GM18526 (cell line): Measurements from ENCODE around the gene TTLL9.

ENCODE experiments used
- POLR2A ChIP-seq: IDR thresholded peaks from 3 replicates; pipeline ENCODE4 v1.6.1; 2011; ENCODE audit not compliant: insufficient read length; ENCODE audit errors: extremely low read depth

TTLL9 gene

DNA sequence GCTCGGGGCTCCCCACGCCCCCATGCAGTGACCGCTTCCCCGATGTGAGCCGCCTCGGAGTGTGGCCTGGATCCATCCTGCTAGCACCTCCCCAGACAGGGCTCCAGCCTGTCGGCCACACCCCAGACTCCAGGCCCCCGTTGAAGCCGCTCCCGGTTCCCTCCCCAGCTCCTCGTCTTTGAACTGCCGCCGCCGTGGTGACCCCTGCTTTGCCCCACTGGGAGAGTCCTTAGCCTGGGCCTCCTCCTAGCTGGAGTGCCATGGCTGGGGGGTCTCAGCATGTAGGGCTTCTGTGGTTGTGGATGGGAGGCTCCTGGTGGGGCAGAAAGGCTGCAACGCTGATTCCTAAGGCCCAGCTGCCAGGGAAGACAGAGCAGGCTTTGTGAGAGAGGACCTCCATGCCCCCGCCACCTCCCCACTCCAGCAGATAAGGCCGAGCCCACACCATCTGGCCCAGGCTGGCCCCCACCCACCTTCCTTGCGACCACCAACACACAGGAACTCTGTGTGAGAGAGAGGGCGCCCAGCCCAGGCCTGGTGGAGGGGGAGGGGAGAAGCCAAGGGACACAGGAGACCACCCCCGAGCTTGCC is 36.4 kb upstream of the TTLL9 start:
- TF ChIP-seq POLR2A = no peak

DNA sequence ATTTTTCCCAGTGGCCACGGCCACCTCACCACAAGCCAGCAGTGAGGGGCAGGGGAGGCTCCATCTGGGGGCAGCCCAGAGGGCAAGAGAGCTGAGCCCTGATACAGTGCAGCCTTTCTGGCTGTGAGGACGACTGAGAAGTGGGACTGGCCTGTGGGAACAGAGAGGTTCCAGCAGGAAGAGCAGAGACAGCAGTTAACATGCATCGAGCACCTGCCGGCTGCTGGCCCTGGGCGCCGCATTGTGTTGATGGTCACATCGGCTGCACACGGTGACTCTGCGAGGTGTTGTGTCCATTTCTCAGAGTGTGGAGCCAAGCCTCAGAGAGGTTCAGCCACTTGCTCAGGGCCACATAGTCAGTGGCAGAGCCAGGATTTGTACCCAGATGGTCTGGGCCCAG is 34.9 kb upstream of the TTLL9 start:
- TF ChIP-seq POLR2A = no peak

DNA sequence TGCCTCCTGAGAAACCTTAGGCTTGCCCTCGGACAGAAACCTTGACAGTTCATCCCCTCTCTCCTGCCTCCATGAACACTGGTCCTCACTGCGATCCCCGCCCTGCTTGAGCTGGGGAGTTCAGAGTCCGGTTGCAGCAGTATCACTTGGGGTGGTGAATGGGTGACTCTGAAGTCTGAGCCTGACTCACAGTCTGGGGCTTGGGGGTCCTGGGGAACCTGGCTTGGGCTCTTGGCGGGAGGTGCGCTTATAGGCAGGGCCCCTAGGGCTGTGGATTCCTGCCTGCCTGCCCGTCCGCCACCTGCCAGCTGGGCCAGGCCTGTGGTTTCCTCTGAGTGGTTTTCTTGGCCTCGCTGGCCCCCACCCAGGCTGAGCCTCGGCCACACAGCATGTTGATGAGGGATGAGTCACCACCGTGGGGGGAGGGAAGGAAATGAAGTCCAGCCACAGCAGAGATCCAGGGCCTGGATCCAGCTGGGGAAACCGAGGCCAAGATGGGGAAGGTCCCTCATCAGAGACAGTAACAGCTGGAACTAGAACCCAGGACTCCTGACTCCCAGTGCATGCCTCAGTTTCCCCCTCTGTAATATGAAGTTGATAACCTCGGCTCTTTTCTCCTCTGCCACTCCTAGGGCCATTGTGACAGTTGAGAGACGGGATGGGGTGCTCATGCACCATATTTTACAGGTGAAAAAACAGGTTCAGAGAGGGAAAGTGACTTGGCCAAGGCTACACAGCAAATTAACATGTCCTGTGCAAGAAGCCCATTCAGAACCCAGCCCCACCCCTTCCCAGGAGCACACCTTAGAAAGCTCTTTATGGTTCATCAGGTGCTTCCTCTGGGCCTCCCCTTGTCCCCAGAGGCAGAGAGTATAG is 34.2 kb upstream of the TTLL9 start:
- no peak for TF ChIP-seq POLR2A

DNA sequence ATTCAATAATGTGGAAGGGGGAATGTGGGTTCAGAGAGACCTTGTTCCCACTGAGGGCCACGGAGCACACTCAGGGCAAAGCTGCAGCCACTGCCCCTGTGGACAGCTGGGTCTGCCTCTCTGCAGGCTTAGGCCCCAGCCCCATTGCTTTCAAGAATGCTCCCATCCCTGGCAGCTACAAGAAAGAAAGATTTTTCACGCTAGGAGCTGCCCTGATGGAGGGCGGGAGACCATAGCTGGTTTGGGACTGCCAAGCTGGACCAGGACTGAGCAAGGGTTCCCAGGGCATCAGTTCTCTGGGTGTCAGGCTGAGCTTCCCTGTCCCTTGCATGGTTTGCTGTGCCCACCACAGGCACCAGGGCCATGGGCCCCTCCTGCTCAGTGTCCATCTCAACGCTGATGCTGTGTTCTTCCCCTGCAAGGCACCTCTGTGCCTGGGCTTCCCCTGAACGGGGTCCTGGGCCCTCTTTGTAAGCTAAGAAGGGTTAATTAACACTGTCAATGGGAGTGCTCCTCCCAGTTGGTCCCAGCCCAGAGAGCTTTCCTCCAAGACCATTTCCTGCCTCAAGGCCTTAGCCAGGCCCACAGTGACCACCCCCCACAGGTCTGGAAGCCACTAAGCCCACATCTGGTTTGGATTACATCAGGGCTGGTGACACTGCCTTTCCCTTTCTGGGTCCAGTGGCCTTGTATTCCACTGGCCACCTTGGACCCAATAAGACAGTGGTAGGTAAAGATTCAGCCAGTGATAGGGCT is 33.4 kb upstream of the TTLL9 start:
- no peak for TF ChIP-seq POLR2A

DNA sequence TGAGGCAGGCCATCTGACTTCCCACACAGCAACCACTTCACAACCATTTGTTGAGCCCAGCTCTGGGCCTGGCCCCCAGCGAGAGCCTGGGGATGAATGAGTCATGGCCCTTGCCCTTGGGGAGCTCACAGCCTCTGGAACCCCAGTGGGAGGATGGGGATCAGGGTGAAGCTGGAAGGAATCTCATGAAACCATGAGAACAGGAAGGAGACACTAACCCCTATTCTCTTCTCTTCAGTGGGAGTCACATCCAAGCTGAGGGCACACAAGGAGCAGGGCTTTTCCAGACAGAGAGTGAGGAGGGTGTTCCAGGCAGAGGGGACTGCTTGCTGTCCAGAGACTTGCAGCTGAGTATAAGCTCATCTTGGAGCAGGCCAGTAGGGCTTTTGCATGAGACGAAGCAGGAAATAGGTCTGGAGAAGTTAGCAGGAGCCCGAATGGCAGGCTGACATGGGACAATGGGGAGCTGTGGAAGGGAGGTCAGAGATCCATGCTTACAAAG is 32.5 kb upstream of the TTLL9 start:
- no peak for TF ChIP-seq POLR2A

DNA sequence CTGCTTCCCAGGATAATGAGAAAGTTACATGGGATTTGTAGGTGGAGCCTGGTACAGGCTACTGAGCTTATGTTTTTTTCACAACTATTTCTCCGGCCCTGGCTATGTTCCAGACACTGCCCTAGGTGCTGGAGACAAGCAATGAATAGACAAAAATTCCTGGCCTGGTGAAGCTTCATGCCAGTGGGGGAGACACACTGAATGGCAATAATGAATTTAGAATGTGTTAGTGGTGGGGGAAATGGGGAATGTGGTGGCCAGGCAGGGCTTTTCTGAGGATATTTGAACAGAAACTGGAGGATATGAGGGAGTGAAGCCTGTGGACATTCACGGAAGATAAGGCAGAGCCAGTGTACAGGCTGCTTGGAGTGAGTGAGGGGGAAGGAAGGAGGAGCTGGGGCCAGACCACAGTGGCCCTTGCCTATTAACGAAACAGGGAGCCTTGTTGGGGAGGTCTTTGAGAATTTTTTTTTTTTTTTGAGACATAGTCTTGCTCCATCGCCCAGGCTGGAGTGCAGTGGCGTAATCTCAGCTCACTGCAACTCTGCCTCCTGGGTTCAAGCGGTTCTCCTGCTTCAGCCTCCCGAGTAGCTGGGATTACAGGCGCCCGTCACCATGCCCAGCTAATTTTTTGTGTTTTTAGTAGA is 31.7 kb upstream of the TTLL9 start:
- TF ChIP-seq POLR2A = no peak

DNA sequence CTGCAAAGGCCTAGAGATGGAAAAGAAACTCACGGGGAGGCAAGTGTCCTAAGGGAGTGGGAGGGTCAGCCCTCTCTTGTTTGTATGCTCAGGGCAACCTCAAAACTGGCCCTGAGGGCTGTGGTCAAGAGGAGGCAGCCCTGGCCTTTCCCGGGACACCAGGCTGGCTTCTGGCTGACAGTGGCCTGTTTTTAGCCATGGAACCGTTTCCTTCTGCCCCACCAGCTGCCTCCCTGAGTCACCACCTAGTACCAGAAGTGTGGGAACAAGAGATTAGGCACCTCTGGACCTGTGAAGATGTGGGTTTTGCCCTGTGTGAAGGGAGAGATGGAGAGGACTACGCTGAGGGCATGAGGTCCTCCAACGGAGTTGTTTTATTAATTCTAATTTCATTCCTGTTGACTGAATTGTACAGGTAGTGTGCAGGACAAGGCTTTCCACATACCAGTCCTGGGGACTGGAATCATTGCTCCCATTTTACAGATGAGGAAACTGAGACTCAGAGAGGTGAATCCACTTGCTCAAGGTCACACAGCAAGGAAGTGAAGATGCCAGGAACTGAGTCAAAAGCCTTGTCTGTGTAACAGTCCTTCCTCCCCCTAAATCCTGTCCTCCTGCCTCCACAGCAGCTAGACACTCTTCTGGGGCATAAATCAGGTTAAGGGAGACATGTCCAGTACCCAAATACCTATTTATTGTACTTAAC is 30.5 kb upstream of the TTLL9 start:
- TF ChIP-seq POLR2A = no peak

DNA sequence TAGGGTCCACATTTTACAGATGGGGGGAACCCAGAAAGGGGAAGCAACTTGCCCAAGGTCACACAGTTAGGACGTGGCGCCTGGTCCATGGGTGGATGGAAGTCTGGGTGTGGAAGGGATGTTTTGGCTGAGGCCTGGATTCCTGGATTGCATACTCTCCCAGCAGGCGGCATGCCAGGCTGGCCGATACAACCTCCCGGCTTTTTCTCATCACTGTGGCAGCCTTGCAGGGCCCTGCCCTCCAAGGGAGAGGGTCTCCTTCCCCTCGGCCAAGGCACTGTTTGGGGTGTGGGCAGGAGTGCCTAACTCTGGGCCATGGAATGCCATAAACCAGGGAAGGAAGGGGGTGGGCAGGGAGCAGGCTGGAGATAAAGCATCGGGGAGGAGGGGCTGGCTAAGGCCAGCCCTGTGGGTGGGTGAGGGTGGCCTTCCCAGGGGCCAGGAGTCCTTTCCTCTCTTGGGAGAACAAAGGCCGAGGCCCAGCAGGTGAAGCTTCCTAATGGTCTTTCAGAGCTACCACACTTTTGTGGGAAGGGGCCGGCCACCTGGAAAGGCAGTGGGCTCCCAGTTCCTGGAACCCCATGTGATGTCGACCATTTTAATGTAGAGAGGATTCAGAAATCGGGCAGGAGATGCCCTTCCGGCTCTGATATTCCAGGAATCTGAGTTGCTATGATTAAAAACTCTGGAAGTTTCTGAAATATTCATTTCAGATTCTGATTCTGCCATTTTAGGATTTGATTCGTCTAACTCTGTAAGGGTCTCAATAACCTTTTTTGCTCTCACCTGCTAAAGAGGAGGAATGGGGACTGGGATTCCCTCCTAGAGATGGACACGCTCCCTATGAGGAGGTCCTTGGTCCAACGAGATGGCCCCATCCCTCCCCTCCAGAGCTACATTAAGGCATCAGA is 29.3 kb upstream of the TTLL9 start:
- no peak for TF ChIP-seq POLR2A

DNA sequence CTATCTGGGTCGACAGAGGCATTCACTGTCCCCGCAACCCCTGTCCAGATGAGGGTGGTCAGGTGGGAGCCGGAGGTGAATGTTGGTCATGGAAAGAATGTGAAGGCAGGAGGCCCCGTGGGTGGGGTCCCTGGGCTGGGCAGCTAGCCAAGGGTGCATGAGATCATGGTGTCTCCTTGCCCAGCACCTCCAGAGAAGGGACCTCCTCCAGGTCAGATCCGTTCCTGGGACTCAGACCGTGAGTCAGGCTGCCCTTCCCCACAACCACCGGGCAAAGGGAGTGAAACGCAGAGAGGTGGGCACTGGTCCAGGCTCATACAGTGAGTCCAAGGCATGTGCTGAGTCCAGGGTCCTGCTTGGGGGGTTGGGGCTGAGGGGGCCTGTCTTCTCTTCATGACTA is 28.5 kb upstream of the TTLL9 start:
- no peak for TF ChIP-seq POLR2A

DNA sequence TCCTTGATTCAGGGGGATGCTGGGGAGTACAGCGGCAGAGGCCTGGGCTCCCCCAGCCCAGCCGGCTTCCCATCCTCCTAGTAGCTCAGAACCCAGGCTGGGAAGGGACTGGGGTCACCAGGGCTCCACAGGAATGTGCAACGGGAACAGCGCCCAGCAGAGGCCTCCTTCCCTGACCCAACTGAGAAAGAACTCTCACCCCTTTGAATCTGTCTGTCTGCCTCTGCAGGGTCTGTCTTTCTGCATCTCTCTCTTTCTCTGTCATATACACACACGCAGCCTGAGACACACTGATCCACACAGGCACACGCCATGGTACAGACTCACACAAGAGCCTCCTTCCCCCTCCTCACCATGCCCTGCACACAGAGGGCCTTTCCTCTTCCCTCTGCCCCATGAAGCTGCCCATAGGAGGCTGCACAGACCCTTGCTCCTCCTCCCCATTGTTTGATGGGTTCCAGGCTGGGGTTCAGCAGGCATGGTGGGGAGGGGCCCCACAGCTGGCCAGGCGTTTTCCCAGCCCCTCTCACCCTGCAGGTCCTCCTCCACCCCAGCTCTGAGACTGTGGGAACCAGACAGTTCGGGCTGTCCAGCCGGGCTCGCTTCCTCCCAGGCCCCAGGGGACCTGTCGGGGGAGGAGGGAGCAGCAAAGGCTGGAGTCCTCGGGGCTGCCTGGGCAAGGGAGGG is 27.8 kb upstream of the TTLL9 start:
- no peak for TF ChIP-seq POLR2A

DNA sequence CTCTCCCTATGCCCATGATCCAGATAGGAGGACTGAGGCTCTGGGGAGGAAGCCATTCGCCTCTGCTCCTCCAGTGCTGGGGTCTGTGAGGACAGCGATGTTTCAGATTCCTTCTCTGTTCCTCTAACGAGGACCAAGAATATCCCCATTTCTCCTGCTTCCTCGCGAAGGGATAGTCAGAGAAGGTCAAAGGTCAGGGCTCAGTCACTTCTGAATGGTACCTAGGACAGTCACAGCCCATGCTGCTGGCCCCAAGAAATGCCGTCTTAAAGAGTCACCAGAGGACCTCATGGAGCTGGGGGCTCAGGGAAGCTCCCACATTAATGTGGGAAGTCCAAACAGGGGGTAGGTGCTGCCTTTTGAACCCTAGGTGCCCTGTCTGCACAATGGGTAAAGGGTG is 27.1 kb upstream of the TTLL9 start:
- TF ChIP-seq POLR2A = no peak

DNA sequence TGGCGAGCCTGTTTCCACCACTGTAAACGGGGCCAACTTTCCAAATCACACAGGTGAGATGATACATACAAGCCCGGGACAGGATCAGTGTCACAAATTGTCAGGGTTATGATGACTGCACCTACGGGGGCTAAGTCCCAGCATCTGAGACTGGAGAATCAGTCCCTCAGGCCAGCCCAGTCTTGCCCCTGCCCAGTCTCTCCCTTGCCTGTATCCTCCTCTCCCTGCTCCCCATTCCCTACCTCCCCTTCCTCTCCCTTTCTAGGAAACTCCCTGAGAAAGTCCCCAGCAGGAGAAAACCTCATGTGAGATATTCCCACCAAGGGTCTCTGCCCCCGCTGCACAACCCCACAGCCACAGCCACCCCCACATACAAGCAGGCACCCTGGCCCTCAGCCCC is 26.6 kb upstream of the TTLL9 start:
- no peak for TF ChIP-seq POLR2A

DNA sequence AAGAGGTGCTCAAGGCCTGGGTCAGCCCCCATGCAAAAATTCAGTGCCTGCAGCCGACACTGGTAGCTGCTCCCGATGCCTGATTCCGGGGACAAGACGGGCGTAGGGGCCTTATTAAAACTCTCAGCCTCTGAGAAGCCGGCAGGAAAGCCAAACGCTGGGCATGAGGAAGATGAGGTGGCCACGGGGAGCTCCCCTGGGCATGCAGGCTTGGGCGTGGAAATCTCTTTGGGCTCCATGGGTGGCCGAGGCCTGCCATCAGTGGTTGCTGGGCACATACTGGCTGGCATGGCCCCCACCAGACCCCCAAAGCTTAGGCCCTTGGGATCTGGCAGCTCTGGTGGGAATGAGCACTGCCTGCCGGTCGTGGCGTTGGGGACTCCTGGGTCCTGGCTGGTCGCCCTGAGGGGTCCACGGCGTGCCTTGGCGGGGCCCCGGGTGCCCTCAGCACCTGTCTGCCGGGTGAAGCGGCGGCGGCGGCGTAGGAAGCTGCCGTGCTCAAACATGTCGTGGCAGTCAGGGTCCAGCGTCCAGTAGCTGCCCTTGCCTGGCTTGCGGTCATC is 25.6 kb upstream of the TTLL9 start:
- no peak for TF ChIP-seq POLR2A

DNA sequence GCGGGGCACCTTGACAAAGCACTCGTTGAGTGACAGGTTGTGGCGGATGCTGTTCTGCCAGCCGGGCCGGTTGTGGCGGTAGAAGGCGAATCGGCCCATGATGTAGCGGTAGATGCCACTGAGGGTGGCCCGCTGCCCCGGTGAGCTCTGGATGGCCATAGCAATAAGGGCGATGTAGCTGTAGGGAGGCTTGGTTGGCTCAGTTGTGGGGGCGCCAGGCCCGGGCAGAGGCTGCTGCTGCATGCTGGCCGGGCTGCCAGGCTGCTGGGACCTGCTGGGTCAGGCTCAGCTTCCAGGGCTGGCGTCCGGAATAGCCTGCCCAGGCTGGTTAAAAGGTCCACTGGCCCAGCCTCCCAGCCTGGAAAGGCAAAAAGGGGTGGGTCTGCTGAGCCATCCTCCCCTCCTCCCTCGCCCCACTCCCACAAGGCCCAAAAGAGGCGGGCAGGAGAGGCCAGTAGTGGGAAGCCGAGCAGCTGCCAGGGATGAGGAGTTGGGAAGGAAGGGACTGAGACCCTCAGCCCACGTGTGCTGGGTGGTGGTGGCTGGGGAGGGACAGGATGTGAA is 25.1 kb upstream of the TTLL9 start, which contains the start of gene FOXS1:
FOXS1 (minus strand) TSS at position 305 of the 564 bp plus-strand sequence; CDS start at position 243, 62 bp downstream.
- TF ChIP-seq POLR2A = no peak
